SIG-M5 treated with dmso at 0.1 percent for 504 hours (cell line): ENCODE data around the gene COL16A1.
A peak's percentile ranks its signal among the peaks of the same experiment; 100 is the strongest.
"Not testable (repeated sequence)": the region's sequence is repeated elsewhere in the genome, so short reads cannot be mapped to it uniquely, and the experiment has no call there.

ENCODE experiments used
- DNase-seq: peaks from one replicate; lab custom pipeline; 2025; ENCODE audit not compliant: unreplicated experiment; lab: John Stamatoyannopoulos, UW

COL16A1 gene

DNA sequence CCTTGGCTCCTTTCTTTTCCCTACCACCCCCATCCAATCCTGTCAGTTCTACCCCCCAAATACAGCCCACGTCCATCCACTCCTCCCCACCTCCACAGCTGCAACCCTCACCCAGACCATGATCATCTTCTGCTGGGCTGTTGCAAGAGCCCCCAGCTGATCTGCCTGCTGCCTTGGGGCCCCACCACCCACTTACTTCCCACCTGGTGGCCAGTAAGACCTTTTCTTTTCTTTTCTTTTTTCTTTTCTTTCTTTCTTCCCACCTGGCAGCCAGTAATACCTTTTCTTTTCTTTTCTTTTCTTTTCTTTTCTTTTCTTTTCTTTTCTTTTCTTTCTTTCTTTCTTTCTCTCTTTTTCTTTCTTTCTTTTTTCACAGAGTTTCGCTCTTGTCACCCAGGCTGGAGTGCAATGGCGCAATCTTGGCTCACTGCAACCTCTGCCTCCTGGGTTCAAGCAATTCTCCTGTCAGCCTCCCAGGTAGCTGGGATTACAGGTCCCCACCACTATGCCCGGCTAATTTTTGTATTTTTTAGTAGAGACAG, 3.3 kb upstream of the COL16A1 start:
- DNase-seq, result not testable (repeated sequence)

GRCh38 chr1:31706384-31707058, 2.7 kb upstream of the COL16A1 start:
- DNase-seq, result no peak

DNA sequence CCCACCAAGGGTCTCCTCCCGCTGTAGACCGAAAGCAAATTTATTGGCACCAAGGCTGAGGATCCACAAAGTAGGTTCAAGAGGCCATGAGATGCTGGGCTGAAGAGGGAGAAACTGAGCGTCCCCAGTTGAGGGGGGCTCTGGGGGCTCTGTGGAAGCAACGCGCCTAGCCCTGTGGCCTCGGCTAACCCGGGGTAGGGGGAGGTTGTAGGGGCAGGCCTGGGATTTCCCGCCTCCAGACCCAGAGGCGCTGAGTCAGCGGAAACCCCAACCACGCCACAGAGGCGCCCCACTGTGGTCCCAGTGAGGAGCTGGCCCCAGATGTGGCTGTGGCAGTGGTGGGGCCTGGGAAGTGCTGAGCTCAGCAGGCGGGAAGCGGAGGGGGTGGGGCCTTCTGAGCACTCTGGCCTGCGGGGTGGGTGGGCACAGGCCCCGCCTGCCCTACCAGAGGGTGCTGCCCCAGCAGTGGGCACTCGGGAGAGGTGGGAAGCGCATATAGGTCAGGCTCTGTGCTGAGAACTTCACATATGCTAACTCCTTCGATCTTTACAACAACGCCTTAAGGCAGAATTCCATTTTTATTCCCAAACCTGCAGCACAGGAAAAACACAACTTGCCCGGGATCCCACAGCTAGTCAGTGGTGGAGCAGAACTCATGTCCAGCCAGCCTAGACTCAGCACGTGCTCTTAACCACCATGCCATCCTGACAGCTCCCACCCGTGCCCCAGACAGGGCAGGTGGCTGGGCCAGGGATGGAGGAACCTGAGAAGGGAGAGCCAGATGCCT, 1.5 kb upstream of the COL16A1 start:
- DNase-seq, result no peak

- no peak for DNase-seq
Measured at GRCh38 chr1:31704271-31705079, 658 bp upstream of the COL16A1 start.

- no peak for DNase-seq
Measured at GRCh38 chr1:31702836-31703404, 897 bp downstream of the COL16A1 start.

- peak; percentile 11 for DNase-seq
Measured at GRCh38 chr1:31701091-31701736, 2.6 kb downstream of the COL16A1 start.

DNA sequence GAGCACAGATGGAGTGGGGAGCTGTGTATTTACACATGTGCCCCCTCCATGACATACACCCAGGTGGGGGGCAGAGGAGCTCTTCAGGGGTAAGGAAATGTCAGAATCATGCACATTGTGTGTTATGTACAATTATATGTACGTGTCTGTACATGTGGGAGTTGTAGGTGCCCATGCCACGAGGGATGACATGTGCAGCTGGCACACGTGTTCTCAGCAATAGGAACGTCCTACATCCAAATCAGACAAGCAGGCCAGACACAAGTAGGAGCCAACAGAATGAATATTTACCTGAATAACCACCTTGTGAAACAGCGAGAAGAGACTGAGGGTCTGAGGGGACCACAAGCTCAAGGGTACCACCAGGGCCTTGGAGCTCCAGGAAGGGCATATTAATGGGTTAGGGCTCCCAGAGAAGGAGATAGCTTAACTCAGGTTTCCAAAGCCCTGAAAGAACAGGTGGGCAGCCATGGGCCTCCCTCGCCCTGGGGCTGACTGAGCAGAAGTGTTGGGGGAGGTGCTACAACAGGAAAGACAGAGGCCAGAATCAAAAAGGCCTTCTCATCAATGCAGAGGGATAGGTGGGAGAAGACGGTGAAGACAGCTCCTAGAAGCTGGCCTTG, 3.2 kb downstream of the COL16A1 start:
- DNase-seq, result no peak

DNA sequence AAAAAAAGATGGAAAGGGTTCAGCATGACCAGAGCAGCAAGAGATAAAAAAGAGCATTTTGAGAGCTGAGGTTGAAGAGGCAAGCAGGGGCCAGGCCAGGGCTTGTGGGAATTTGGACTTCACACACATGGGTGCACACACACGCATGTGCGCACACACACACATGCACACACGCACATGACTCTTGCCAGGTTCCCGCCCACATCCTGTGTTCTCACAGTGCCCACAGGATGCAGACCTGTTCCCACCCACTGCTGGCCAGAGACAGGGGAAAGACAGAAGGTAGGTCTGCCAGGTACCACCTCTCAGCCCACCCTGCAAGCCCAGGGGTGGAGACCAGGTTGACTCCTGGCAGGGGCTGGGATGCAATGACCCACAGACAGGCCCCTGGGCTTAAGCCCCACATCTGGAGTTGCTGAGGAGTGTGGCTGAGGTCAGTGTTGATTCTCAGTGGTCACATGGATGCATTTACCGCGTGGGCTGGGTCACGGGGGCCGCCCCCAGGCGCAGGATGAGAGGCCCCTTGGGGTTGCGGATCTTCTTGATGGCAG, 4.4 kb downstream of the COL16A1 start:
- DNase-seq, result no peak

DNA sequence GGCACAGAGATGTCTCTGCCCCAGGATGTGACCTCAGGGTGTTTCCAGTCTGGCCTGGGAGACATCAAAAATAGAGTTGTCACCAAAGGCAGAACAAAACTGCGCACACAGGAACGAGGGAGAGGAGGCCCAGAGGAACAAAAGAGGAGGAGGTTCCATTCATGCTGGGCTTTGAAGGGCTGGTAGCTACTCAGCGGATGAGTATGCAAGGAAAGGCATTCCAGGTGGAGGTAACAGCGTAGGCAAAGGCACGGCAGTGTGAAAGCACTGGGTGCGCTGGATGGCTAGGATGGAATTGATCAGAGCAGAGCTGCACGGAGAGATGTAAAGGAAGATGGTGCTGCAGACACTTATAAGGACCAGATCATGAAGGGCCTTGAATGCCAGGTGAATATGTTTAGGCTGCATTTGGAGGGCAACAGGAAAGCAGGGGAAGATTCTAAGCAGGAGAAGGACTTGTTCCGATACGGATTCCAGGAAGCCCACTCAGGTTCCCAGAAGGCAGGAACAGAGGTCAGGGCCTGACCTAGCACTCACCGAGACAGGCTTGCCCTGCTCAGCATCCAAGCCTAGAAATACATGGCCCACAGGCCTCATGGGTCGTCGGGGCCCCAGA, 6.3 kb downstream of the COL16A1 start:
- DNase-seq, result no peak

DNA sequence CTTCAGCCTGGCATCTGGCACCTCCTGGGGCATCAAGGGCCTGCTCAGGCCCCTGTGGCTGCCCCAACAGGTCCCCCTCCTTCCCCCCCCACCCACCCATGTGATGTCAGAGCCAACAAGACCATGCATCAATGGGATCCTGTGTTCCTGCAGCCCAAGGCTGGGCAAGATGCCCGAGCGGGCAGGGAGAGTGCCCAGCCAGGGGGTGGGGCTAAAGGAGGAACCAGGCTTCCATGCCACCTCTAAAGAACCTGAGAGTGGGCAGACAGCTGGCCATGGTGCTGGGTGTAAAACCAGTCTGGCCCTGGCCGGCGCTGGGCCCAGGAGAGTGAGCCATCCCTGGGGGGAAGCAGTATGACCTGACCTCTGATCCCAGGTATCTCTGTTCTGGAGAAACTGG, 7.6 kb downstream of the COL16A1 start:
- no peak for DNase-seq

DNA sequence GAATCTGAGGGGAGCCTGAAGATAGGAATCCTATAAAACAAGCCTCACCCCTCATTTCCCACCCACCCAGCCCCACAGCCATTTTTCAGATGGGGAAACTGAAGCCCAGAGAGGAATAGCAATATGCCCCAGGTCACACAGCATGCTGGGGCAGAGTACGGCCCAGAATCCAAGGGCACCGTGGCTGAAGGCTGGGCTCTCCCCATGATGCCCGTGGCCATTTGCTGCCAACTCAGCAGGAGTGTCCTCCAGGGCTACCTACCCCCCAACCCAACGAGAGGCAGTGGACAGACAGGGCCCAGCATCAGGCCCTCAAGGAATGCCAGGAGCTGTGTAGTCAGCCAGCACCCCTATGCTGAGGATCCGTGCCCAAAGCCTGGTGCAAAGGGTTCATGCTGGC, 8.5 kb downstream of the COL16A1 start:
- DNase-seq, result no peak

DNA sequence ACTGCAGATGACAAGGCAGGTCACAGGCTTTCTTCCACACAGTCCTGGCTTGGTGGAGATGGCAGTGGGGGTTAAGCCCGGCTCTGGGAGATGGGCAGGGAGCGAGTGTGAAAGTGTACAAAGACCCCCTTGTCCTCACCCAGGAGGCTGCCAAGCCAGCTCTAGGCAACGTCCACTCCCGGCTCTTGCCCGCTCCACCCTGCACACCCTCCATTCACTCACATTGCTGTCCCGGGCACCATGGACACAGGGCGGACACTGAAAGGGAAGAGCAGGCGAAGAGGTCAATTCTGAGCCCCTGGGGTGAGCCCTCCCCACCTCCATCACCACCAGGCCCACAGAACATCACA, 8.9 kb downstream of the COL16A1 start:
- DNase-seq, result no peak

GRCh38 chr1:31694069-31694963, 9.5 kb downstream of the COL16A1 start:
- DNase-seq, result no peak

DNA sequence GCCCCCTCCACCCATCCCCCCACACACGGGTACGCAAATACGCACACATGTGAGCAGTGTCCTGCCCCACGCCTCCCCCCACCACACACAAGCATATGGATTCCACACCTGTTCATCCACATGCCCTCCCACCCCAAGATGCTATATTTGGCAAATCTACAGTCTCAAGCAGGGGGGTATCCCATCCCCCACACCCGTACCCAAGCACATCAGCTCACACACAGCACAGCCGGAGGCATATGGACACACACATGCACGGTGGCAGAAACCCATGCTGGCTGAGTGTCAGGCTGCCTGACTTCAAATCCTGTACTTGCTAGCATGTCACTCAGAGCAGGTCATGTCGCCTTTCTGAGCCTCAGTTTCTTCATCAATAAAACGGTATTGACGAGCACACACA, 10.6 kb downstream of the COL16A1 start:
- DNase-seq, result no peak

- no peak for DNase-seq
Measured at GRCh38 chr1:31691951-31692350, 11.9 kb downstream of the COL16A1 start.

DNA sequence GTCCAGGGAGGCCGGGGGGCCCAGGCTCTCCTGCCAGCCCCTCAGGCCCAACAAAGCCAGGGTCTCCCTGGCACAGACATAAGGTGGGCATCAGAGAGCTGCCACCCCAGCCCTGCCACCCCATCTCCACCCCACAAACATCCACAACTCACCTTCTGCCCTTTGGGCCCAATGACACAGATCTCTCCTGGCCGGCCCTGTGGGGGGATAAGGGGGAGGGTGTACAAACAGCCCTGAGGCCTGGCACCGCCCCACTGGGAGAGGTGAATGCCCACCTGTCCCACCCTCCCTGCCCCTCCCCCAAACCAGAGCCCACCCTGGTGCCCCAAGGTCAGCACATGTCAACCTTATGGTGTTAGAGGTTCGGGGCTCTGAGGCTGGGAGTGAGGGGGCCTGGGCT, 12.4 kb downstream of the COL16A1 start:
- no peak for DNase-seq

- no peak for DNase-seq
Measured at GRCh38 chr1:31690921-31691320, 12.9 kb downstream of the COL16A1 start.

DNA sequence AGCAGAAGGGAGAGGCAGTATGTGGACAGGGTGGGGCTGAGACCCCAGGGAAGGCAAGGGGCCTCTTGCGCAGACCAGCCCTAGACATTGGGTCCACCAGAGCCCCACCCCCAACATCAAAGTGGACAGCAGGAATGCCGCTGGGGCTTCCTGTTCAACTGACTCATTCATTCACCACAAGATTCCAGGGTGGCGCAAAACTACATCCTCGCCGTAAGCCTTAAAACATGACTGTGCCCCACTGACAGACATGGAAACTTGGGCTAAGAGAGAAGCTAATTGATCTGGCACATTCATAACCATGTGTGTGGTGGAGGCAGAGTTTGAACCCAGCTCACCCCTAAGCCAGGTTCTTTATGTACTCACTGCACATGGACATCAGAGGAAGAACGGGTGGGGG, 14.0 kb downstream of the COL16A1 start:
- DNase-seq, result no peak

DNA sequence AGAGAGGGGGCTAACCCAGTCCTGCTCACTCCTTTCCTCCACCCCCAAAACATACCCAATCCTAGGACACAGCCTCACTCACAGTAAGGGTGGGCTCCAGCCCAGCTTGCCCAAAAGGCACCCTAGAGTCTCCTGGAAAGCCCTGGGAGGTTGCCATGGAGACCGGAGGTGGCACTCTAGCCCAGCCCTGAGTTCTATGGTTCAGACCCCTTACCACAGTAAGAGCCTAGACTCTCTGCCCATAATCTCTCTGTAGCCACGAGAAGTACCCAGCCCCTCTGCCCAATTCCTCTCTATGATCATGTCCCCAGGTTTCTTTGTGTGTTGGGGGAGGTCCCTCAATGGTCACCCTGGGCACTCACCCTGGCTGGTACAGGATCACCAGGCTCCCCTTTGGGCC, 14.4 kb downstream of the COL16A1 start:
- DNase-seq, result no peak
